HepG2 (cell line): ENCODE results near the gene COPS7A. TPM values are rescaled to one million over a fixed set of nuclear protein-coding genes. Genes with fewer than 3 reads are reported as not detected.

Experiments
- ATAC-seq: fragments of 200-7000 bp; cut with Tn5 transposase; 3 replicates; pipeline ENCODE4 v1.9.1; 2020; ENCODE audit warnings: mild to moderate bottlenecking, moderate library complexity
- BruUV-seq: library from RNA; stranded (reverse); fragments of 400-500 nt; replicated peaks from 2 replicates; lab custom pipeline; 2021; lab: Mats Ljungman, UMichigan
- CTCF ChIA-PET: fragments of 300-600 bp; formaldehyde crosslinking; extraction: SDS; loops from one replicate; lab custom pipeline; 2021; ENCODE audit warnings: low total read pairs, inconsistent platforms, low intra/inter-chr PET ratio; lab: Yijun Ruan, JAX
- POLR2A ChIA-PET: fragments of 350-600 bp; sonication (Branson Sonifier 250); formaldehyde crosslinking; loops from one replicate; lab custom pipeline; 2020; ENCODE audit warnings: antibody characterized with exemption, inconsistent platforms; lab: Yijun Ruan, JAX
- DNase-seq: peaks from one replicate; pipeline ENCODE4 v3.0.0-alpha.2; 2015; ENCODE audit warnings: low spot score
- FAIRE-seq: peaks from 3 replicates; lab custom pipeline; 2011; peaks lifted over from hg19 to GRCh38; lab: Jason Lieb, UNC
- H2AFZ ChIP-seq: one replicate; pipeline ENCODE4 v1.6.1; 2011; ENCODE audit warnings: low read length, inconsistent platforms
- H3K27ac ChIP-seq: fragments of 300-600 bp; 3 replicates; pipeline ENCODE4 v1.8.0; 2011; ENCODE audit warnings: mixed run types, mild to moderate bottlenecking, mixed read lengths, low read length, inconsistent platforms; ENCODE audit not compliant: insufficient read depth; ENCODE audit errors: extremely low read length
- H3K27me3 ChIP-seq, 2 experiments: fragments of 200-600 bp in 1 of 2; 2 replicates in 1 of 2; 3 replicates in 1 of 2; pipeline versions ENCODE4 v1.6.0 to v1.8.0; 2011; ENCODE audit warnings: low read length in 2 of 2, mild to moderate bottlenecking in 2 of 2, moderate library complexity in 2 of 2, inconsistent platforms in 1 of 2; ENCODE audit not compliant: insufficient read depth in 2 of 2, control insufficient read depth in 1 of 2
- H3K36me3 ChIP-seq, 2 experiments: fragments of 200-600 bp in 1 of 2; replicated peaks in 1 of 2; 2 replicates in 1 of 2; 3 replicates in 1 of 2; pipeline versions ENCODE4 v1.5.1 to v1.8.0; 2011; ENCODE audit warnings: low read length in 2 of 2, inconsistent platforms in 1 of 2; ENCODE audit not compliant: insufficient read depth in 2 of 2, control insufficient read depth in 1 of 2
- H3K4me1 ChIP-seq: 2 replicates; pipeline ENCODE4 v1.5.1; 2012; ENCODE audit warnings: low read length, inconsistent platforms; ENCODE audit not compliant: insufficient read depth
- H3K4me2 ChIP-seq: 2 replicates; pipeline ENCODE4 v1.6.0; 2011; ENCODE audit warnings: low read depth, low read length, inconsistent platforms
- H3K4me3 ChIP-seq, 3 experiments: fragments of 200-600 bp in 1 of 3; sonication (generic), shearing (Covaris generic) in 1 of 3; replicated peaks in 1 of 3; 2 replicates each; pipeline ENCODE4 v1.5.1; 2011 to 2016; ENCODE audit warnings: low read length in 3 of 3, inconsistent platforms in 2 of 3, low read depth in 2 of 3, mild to moderate bottlenecking in 2 of 3, control low read depth in 1 of 3, mixed read lengths in 1 of 3; ENCODE audit not compliant: insufficient read depth in 1 of 3
- H3K79me2 ChIP-seq: one replicate; pipeline ENCODE4 v1.6.1; 2011; ENCODE audit warnings: low read length, inconsistent platforms; ENCODE audit not compliant: insufficient read depth
- H3K9ac ChIP-seq: 2 replicates; pipeline ENCODE4 v1.6.0; 2011; ENCODE audit warnings: mild to moderate bottlenecking, low read depth, low read length, inconsistent platforms; ENCODE audit not compliant: insufficient read depth
- H3K9me3 ChIP-seq: 2 replicates; pipeline ENCODE4 v1.5.1; 2012; ENCODE audit warnings: mild to moderate bottlenecking, low read length
- H4K20me1 ChIP-seq: 2 replicates; pipeline ENCODE4 v1.6.0; 2011; ENCODE audit warnings: inconsistent platforms, mild to moderate bottlenecking, low read length, moderate library complexity; ENCODE audit not compliant: insufficient read depth
- BRCA1 ChIP-seq: sonication (generic); formaldehyde crosslinking; IDR thresholded peaks from 2 replicates; pipeline ENCODE4 v1.4.0; 2020; ENCODE audit warnings: missing genetic modification reagents
- HHEX ChIP-seq: IDR thresholded peaks from 2 replicates; pipeline ENCODE4 v1.6.1; 2016; ENCODE audit warnings: control low read depth
- MAZ ChIP-seq, 2 experiments: sonication (generic) in 1 of 2; formaldehyde crosslinking in 1 of 2; IDR thresholded peaks; 2 replicates each; pipeline versions ENCODE4 v1.5.0 to v1.6.1; 2012 to 2020; ENCODE audit warnings: low read depth in 2 of 2, mild to moderate bottlenecking in 2 of 2, borderline replicate concordance in 1 of 2, improper control_type of control experiment in 1 of 2, low read length in 1 of 2, missing genetic modification reagents in 1 of 2, moderate library complexity in 1 of 2
- MBD4 ChIP-seq: IDR thresholded peaks from 2 replicates; pipeline ENCODE4 v1.6.1; 2012; ENCODE audit warnings: low read length, inconsistent platforms, borderline replicate concordance
- MIER3 ChIP-seq: IDR thresholded peaks from 2 replicates; pipeline ENCODE4 v1.6.1; 2016; ENCODE audit warnings: missing compliant biosample characterization, borderline replicate concordance
- SOX6 ChIP-seq, 2 experiments: fragments of 450-650 bp in 1 of 2; sonication (generic) in 1 of 2; formaldehyde crosslinking in 1 of 2; IDR thresholded peaks; 2 replicates each; pipeline versions ENCODE4 v1.4.0 to v1.6.1; 2017 to 2020; ENCODE audit warnings: antibody characterized with exemption in 1 of 2, mild to moderate bottlenecking in 1 of 2, missing genetic modification reagents in 1 of 2
- ZC3H13 ChIP-seq: sonication (generic); formaldehyde crosslinking; IDR thresholded peaks from 2 replicates; pipeline ENCODE4 v1.8.1; 2023; ENCODE audit warnings: mild to moderate bottlenecking, missing genetic modification reagents, moderate library complexity
- ZFP90 ChIP-seq: sonication (generic); formaldehyde crosslinking; IDR thresholded peaks from 2 replicates; pipeline ENCODE4 v1.8.0; 2022; ENCODE audit warnings: missing genetic modification reagents, mild to moderate bottlenecking, inconsistent platforms, borderline replicate concordance
- ZNF121 ChIP-seq: sonication (generic); formaldehyde crosslinking; IDR thresholded peaks from 2 replicates; pipeline ENCODE4 v1.5.0; 2020; ENCODE audit warnings: mild to moderate bottlenecking, missing genetic modification reagents
- ZSCAN31 ChIP-seq: sonication (generic); formaldehyde crosslinking; IDR thresholded peaks from 2 replicates; pipeline ENCODE4 v1.5.0; 2020; ENCODE audit warnings: low read depth, mild to moderate bottlenecking, missing genetic modification reagents
- WGBS: methylation state at CpG from one replicate; pipeline ENCODE4 v1.1.6; 2017; ENCODE audit warnings: low lambda C conversion rate; 5-methylcytosine and 5-hydroxymethylcytosine counted together
- in situ Hi-C: cut with HindIII; loops from 2 replicates; pipeline ENCODE4 v1.10.0; 2017; ENCODE audit warnings: low pct_unique_long_range_greater_than_20kb; ENCODE audit not compliant: extremely low pct_ligation_motif_present
- intact Hi-C: fragments of 100-400 bp; cut with micrococcal nuclease; formaldehyde crosslinking; loops from one replicate; pipeline ENCODE4 v1.10.0; 2022; ENCODE audit not compliant: unreplicated experiment
- polyA plus RNA-seq, 8 experiments: library from polyadenylated mRNA; depleted of rRNA in 3 of 8; stranded (reverse) in 7 of 8; unstranded in 1 of 8; fragments of >200 nt; fragmentation: Illumina TruSeq in 4 of 8; extraction: Trizol in 4 of 8; gene quantifications; 2 replicates each; pipeline versions ENCODE4 v1.2.1 to v1.2.3, GENCODE V29; 2011 to 2016; ENCODE audit warnings: low read depth in 4 of 8, missing spikeins in 1 of 8, mixed read lengths in 1 of 8; ENCODE audit not compliant: insufficient read depth in 1 of 8
- total RNA-seq, 5 experiments: library from RNA; depleted of rRNA; stranded (reverse); fragments of >200 nt; fragmentation: Illumina TruSeq; extraction: Trizol; gene quantifications; 2 replicates each; pipeline ENCODE4 v1.2.3, GENCODE V29; 2016; ENCODE audit warnings: low read depth in 1 of 5
- TF ChIP-seq, protein P1 (sequence below): sonication (generic); formaldehyde crosslinking; IDR thresholded peaks from 2 replicates; pipeline ENCODE4 v1.4.0; 2020; ENCODE audit warnings: mild to moderate bottlenecking, low read depth, missing genetic modification reagents
- TF ChIP-seq, protein P2 (sequence below): sonication (generic); formaldehyde crosslinking; IDR thresholded peaks from 2 replicates; pipeline ENCODE4 v1.4.0; 2020; ENCODE audit warnings: missing genetic modification reagents, borderline replicate concordance

The COPS7A gene
- total and polyA plus RNA-seq, 2 of the 13 experiments (the other 11 are each of a cell fraction or from before 2014, with no cell fraction given) = 40.0 to 73.6 TPM

DNA sequence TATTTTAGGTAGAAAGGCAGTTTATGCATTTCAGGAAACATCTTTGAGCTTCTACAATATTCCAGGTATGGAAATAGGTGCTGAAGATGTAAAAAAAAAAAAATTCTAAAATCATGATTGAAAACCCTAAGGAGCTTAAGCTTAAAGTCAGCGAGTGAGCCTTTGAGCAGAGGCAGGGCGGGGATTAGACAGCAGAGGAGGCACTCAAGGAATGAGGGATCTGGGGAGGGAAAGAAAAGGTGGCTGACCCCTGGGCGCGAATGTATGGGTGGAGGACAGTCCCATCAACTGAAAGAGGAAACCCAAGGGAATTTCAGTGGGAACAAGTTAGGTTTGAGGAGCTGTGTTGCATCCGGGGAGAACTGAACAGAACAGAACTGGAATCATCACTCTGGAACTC is 35.9 kb downstream of the COPS7A start:
- no peak for ATAC-seq
- DNase-seq = no peak
- Histone ChIP-seq H3K36me3 (no peaks in the 10 kb centered on the region), H4K20me1 (no peaks in the 10 kb centered on the region), H3K27ac (no peak overlapping the region), H3K4me1 (peaks cover 58% of the 10 kb centered on the region), H3K9ac (no peak overlapping the region)
- intact Hi-C loops = no loop called here
- no peak for FAIRE-seq
- 65% methylated on average over 5 of the region's 5 CpGs for WGBS
- BruUV-seq = no TSS peak
- POLR2A ChIA-PET = interaction anchor here (1.2 to 1.3 kb wide), 2 partner anchors 8 to 184 kb away, joined by 3 read pairs; partner anchors contain the start of gene C12orf57
- TF ChIP-seq ZC3H13 = no peak
- TF ChIP-seq BRCA1 (CRISPR knock-in tag) = no peak
- TF ChIP-seq, all 625 proteins: peak for 0
- Histone ChIP-seq H3K27me3 (no peaks in the 10 kb centered on the region), H3K4me2 (peak overlapping the region; percentile 41), H3K9me3 (no peaks in the 10 kb centered on the region), H2AFZ (no peak overlapping the region), H3K4me3 (no peak overlapping the region), H3K79me2 (no peaks in the 10 kb centered on the region)
- CTCF ChIA-PET = no interaction called here
- in situ Hi-C loops = no loop called here

- in situ Hi-C loops = no loop called here
- DNase-seq = no peak
- H4K20me1 ChIP-seq = 0 out of 2 replicates have a peak, but pooled peaks cover 6% of the 10 kb centered on the region
- H3K79me2 ChIP-seq = peaks cover 14% of the 10 kb centered on the region
- no peaks in the 10 kb centered on the region for H3K36me3 ChIP-seq
- intact Hi-C loops = no loop called here
- no peaks in the 10 kb centered on the region for H3K9me3 ChIP-seq
- H3K27ac ChIP-seq = peak overlapping the region; percentile 54
- no peak overlapping the region for H2AFZ ChIP-seq
- H3K4me1 ChIP-seq = peaks cover 75% of the 10 kb centered on the region
- peak; percentile 68 for FAIRE-seq
- ChIA-PET POLR2A (interaction anchor here (0.6 to 2.4 kb wide), 2 partner anchors 10 to 39 kb away, joined by 3 to 11 read pairs; partner anchors contain the start of gene MLF2), CTCF (no interaction called here)
- 17% methylated on average over 3 of the region's 4 CpGs for WGBS
- peak overlapping the region; percentile 41 to 72 (median 51); a peak in 5 of 6 replicates for H3K4me3 ChIP-seq
- BruUV-seq = TSS peak; percentile 81
- ATAC-seq = no peak
- H3K27me3 ChIP-seq = no peaks in the 10 kb centered on the region
- H3K9ac ChIP-seq = peak overlapping the region; percentile 62; the same call in 1 of the 2 replicates
- peak overlapping the region; percentile 80 for H3K4me2 ChIP-seq
- TF ChIP-seq, protein P1, sequence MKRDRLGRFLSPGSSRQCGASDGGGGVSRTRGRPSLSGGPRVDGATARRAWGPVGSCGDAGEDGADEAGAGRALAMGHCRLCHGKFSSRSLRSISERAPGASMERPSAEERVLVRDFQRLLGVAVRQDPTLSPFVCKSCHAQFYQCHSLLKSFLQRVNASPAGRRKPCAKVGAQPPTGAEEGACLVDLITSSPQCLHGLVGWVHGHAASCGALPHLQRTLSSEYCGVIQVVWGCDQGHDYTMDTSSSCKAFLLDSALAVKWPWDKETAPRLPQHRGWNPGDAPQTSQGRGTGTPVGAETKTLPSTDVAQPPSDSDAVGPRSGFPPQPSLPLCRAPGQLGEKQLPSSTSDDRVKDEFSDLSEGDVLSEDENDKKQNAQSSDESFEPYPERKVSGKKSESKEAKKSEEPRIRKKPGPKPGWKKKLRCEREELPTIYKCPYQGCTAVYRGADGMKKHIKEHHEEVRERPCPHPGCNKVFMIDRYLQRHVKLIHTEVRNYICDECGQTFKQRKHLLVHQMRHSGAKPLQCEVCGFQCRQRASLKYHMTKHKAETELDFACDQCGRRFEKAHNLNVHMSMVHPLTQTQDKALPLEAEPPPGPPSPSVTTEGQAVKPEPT (CRISPR knock-in tag) = 0 out of 2 replicates have a peak, but pooled peaks have one; percentile 11
- TF ChIP-seq, protein P2, sequence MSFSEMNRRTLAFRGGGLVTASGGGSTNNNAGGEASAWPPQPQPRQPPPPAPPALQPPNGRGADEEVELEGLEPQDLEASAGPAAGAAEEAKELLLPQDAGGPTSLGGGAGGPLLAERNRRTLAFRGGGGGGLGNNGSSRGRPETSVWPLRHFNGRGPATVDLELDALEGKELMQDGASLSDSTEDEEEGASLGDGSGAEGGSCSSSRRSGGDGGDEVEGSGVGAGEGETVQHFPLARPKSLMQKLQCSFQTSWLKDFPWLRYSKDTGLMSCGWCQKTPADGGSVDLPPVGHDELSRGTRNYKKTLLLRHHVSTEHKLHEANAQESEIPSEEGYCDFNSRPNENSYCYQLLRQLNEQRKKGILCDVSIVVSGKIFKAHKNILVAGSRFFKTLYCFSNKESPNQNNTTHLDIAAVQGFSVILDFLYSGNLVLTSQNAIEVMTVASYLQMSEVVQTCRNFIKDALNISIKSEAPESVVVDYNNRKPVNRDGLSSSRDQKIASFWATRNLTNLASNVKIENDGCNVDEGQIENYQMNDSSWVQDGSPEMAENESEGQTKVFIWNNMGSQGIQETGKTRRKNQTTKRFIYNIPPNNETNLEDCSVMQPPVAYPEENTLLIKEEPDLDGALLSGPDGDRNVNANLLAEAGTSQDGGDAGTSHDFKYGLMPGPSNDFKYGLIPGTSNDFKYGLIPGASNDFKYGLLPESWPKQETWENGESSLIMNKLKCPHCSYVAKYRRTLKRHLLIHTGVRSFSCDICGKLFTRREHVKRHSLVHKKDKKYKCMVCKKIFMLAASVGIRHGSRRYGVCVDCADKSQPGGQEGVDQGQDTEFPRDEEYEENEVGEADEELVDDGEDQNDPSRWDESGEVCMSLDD = no peak
- TF ChIP-seq MIER3 = 0 out of 2 replicates have a peak, but pooled peaks have one; percentile 10
- TF ChIP-seq ZSCAN31 (CRISPR knock-in tag) = 0 out of 2 replicates have a peak, but pooled peaks have one; percentile 21
- no peak for TF ChIP-seq MAZ (IDR thresholded peaks at IDR 0.05; ENCODE audit: borderline replicate concordance, low read depth, low read length)
- peak; percentile 5; the same call in 1 of the 2 replicates for TF ChIP-seq MAZ (CRISPR knock-in tag; IDR thresholded peaks at IDR 0.05; ENCODE audit: low read depth)
- TF ChIP-seq ZFP90 (CRISPR knock-in tag) = no peak
- TF ChIP-seq ZNF121 (CRISPR knock-in tag) = no peak
- TF ChIP-seq SOX6 (IDR thresholded peaks at IDR 0.05) = no peak
- no peak for TF ChIP-seq SOX6 (CRISPR knock-in tag; IDR thresholded peaks at IDR 0.05)
- TF ChIP-seq HHEX = no peak
- no peak for TF ChIP-seq MBD4
These were observed 39.5 kb downstream of the COPS7A start for GRCh38 chr12:6763380-6763779.
